Right lobe of liver (tissue), 6 donors: ENCODE data around the gene EZH1. TPM values are rescaled to one million over a fixed set of nuclear protein-coding genes. Genes with fewer than 3 reads are reported as not detected.
"Not testable (repeated sequence)": the region's sequence is repeated elsewhere in the genome, so short reads cannot be mapped to it uniquely, and the experiment has no call there.

Experiments
- ATAC-seq, 4 donors: fragments of 200-7000 bp; cut with Tn5 transposase; one replicate each; pipeline ENCODE4 v1.9.1; 2020; ENCODE audit warnings: mild to moderate bottlenecking in 4 of 4, moderate library complexity in 4 of 4
- DNase-seq, 3 donors: peaks; one replicate each; pipeline ENCODE4 v3.0.0-alpha.2; 2020
- H3K27ac ChIP-seq, 3 donors: fragments of 200-600 bp; one replicate each; pipeline ENCODE4 v1.8.0; 2022
- H3K27me3 ChIP-seq, 2 donors: fragments of 200-600 bp; one replicate each; pipeline ENCODE4 v1.8.0; 2022
- H3K36me3 ChIP-seq, 4 donors: fragments of 200-600 bp; sonication (generic) in 1 of 4; one replicate each; pipeline versions ENCODE4 v1.5.1 to v1.8.0; 2017 to 2022; ENCODE audit warnings: control low read depth in 1 of 4
- H3K4me1 ChIP-seq, 4 donors: fragments of 200-600 bp; sonication (generic) in 1 of 4; one replicate each; pipeline versions ENCODE4 v1.5.1 to v1.8.0; 2017 to 2022; ENCODE audit warnings: control low read depth in 1 of 4
- H3K4me3 ChIP-seq, 3 donors: fragments of 200-600 bp; one replicate each; pipeline ENCODE4 v1.8.0; 2022
- H3K9me3 ChIP-seq, 4 donors: fragments of 200-600 bp; sonication (generic) in 1 of 4; one replicate each; pipeline versions ENCODE4 v1.5.1 to v1.8.0; 2017 to 2022; ENCODE audit warnings: control low read depth in 1 of 4
- CTCF ChIP-seq, 4 donors: fragments of 200-600 bp in 3 of 4; fragments of 450-650 bp in 1 of 4; IDR thresholded peaks; one replicate each; pipeline versions ENCODE4 v1.5.1 to v1.8.0; 2016 to 2022; ENCODE audit warnings: antibody characterized with exemption in 4 of 4, mild to moderate bottlenecking in 2 of 4
- POLR2A ChIP-seq: fragments of 450-650 bp; IDR thresholded peaks from one replicate; pipeline ENCODE4 v1.6.1; 2017; ENCODE audit warnings: antibody characterized with exemption, mild to moderate bottlenecking
- WGBS: methylation state at CpG from one replicate; pipeline ENCODE4 v1.1.6; 2018; ENCODE audit warnings: low coverage, low lambda C conversion rate; ENCODE audit not compliant: insufficient coverage; ENCODE audit errors: missing lambda C conversion rate; 5-methylcytosine and 5-hydroxymethylcytosine counted together
- intact Hi-C, 2 donors: fragments of 100-400 bp; cut with DNase I; formaldehyde crosslinking; loops; one replicate each; pipeline versions ENCODE4 v1.11.2 to v1.14.1; 2022
- total RNA-seq, 6 experiments: library from RNA; depleted of rRNA in 2 of 6; stranded (reverse); fragments of >200 nt in 2 of 6; fragmentation: NEBNext Ultra II Directional in 3 of 6; extraction: Animal tissue kit (Norgen Biotek cat#: 25700) in 3 of 6; gene quantifications; one replicate each; pipeline versions ENCODE4 v1.1.0 to v1.2.4, GENCODE V29; 2016 to 2023
- donor health status: DM: no; HTN: yes; CAD: no.
- donor health status: DM: no; HTN: no; CAD: no.
- donor health status: DM: no; HTN: no; CAD: no.
- donor health status: DM: no; HTN: yes; CAD: no.
- donor health status: DM: no; HTN: yes; CAD: no.

The EZH1 gene
- total RNA-seq, 6 experiments from 2014 or later: 5.5 to 16.5 (median 10.8) TPM

DNA sequence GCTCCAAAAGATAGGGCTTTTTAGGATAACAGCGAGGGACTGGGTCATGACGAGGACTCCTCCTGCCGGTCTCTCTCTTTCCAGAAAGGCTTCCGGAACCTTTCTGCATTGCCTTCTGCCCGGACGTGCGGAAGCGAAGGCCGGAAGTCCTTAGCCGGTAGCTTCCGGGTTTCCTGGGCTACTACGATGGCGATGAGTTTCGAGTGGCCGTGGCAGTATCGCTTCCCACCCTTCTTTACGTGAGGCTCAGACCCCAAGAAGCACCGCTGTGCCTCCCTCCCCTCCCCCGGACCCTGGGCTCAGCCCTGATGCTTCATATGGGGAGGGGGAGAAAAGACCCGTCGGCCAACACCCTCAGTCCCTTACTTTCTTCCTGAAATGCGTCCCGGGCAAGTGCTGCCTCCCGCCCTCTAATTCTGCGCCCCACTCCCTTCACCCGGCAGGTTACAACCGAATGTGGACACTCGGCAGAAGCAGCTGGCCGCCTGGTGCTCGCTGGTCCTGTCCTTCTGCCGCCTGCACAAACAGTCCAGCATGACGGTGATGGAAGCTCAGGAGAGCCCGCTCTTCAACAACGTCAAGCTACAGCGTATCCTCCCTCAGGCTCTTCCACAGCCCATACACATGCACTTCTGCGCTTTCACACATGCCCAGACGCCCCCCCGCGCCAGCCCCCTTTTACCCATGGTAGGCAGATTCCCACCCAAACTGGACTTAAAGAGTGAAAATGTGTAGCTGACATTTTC is 28.6 kb upstream of the EZH1 start, which contains the start of gene VPS25:
TSS of gene VPS25 (plus strand) at position 160 of the 746 bp plus-strand sequence. CDS start at position 187, 27 bp downstream.
- Histone ChIP-seq H3K27me3 (no peaks in the 10 kb centered on the region), H3K9me3 (no peaks in the 10 kb centered on the region), H3K4me3 (peak within 1 kb of the TSS; percentile 74 to 95 (median 80)), H3K27ac (peak within 1 kb of the TSS; percentile 49 to 85 (median 72)), H3K4me1 (no peaks in the 10 kb centered on the region), H3K36me3 (peaks cover 0 to 27% (median 14%) of the 10 kb centered on the region in 4 donors)
- TF ChIP-seq POLR2A (peak; percentile 51), CTCF (IDR thresholded peaks at IDR 0.05) (peak in 1 of 4 donors; percentile 13)
- WGBS: 2% methylated on average over 6 of the region's 39 CpGs
- ATAC-seq (peak; percentile 96 to 99 (median 98)), DNase-seq (peak; percentile 72 to 81 (median 81))
- intact Hi-C loops: no loop called here

- ATAC-seq (peak in 1 of 4 donors; percentile 5), DNase-seq (no peak)
- intact Hi-C loops: no loop called here
- no peaks in the 10 kb centered on the region for H3K27me3 ChIP-seq
- H3K4me1 ChIP-seq: no peaks in the 10 kb centered on the region
- peak overlapping the region; percentile 49 to 85 (median 72) for H3K27ac ChIP-seq
- TF ChIP-seq CTCF (IDR thresholded peaks at IDR 0.05): no peak
- H3K36me3 ChIP-seq: peaks cover 0 to 24% (median 12%) of the 10 kb centered on the region in 4 donors
- no peaks in the 10 kb centered on the region for H3K9me3 ChIP-seq
- H3K4me3 ChIP-seq: peak overlapping the region; percentile 74 to 95 (median 80)
- WGBS: 0% methylated on average over 3 of the region's 3 CpGs
Measured at GRCh38 chr17:42772945-42773289, 28.1 kb upstream of the EZH1 start.

DNA sequence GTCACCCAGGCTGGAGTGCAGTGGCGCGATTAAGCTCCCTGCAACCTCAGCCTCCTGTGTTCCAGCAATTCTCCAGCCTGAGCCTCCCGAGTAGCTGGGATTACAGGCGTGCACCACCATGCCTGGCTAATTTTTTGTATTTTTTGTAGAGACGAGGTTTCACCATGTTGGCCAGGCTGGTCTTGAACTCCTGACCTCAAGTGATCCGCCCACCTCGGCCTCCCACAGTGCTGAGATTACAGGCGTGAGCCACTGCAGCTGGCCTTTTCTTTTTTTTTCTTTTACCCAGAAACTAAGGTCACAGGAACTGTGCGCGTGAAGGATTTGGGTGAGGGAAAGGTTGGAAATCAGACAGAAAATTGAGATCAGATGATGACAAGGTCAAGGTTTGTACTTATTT is 25.1 kb upstream of the EZH1 start:
- not testable (repeated sequence) for H3K27ac ChIP-seq, H3K36me3 ChIP-seq, H3K9me3 ChIP-seq, H3K27me3 ChIP-seq, H3K4me3 ChIP-seq, ATAC-seq, H3K4me1 ChIP-seq, DNase-seq
- intact Hi-C loops: loop anchor here in 1 of 2 donors (10.0 kb wide), 1 partner anchor 55 kb away; no protein-coding TSS in a partner anchor
- 64% methylated on average over 9 of the region's 10 CpGs for WGBS

- not testable (repeated sequence) for H3K36me3 ChIP-seq, H3K9me3 ChIP-seq, H3K4me3 ChIP-seq, DNase-seq, ATAC-seq, H3K27me3 ChIP-seq, H3K4me1 ChIP-seq, H3K27ac ChIP-seq
- WGBS: 70% methylated on average over 9 of the region's 9 CpGs
- intact Hi-C loops: loop anchor here in 1 of 2 donors (10.0 kb wide), 1 partner anchor 53 kb away; no protein-coding TSS in a partner anchor
Measured at GRCh38 chr17:42768006-42768405, 23.2 kb upstream of the EZH1 start.

- ATAC-seq (no peak), DNase-seq (no peak)
- TF ChIP-seq POLR2A (no peak), CTCF (IDR thresholded peaks at IDR 0.05) (no peak)
- Histone ChIP-seq H3K27me3 (no peaks in the 10 kb centered on the region), H3K36me3 (no peaks in the 10 kb centered on the region), H3K27ac (no peak overlapping the region), H3K4me1 (no peaks in the 10 kb centered on the region), H3K9me3 (no peaks in the 10 kb centered on the region), H3K4me3 (no peak overlapping the region)
- intact Hi-C loops: loop anchor here in 1 of 2 donors (10.0 kb wide), 1 partner anchor 53 kb away; no protein-coding TSS in a partner anchor
Measured at GRCh38 chr17:42767512-42767911, 22.7 kb upstream of the EZH1 start.
